K562 (cell line): ENCODE measurements around the gene SLC45A3. TPM values are rescaled to one million over a fixed set of nuclear protein-coding genes. Genes with fewer than 3 reads are reported as not detected.

Source experiments
- ARNT ChIP-seq, 2 experiments: fragments of 450-650 bp; IDR thresholded peaks; 2 replicates each; pipeline ENCODE4 v1.6.1; 2016; ENCODE audit warnings: mild to moderate bottlenecking in 1 of 2
- CBX3 ChIP-seq, 2 experiments: IDR thresholded peaks; 1 replicate in 1 of 2; 2 replicates in 1 of 2; pipeline ENCODE4 v1.6.1; 2012; ENCODE audit warnings: inconsistent platforms in 2 of 2, low read length in 2 of 2, borderline replicate concordance in 1 of 2, control low read depth in 1 of 2
- CBX5 ChIP-seq: IDR thresholded peaks from 2 replicates; pipeline ENCODE4 v1.6.1; 2014; ENCODE audit warnings: low read depth, borderline replicate concordance
- CREB5 ChIP-seq: fragments of 250-450 bp; sonication (Bioruptor Pico); IDR thresholded peaks from 2 replicates; pipeline ENCODE4 v1.5.0; 2020; ENCODE audit warnings: mild to moderate bottlenecking
- CTBP1 ChIP-seq: fragments of 450-650 bp; IDR thresholded peaks from 2 replicates; pipeline ENCODE4 v1.6.1; 2016; ENCODE audit warnings: borderline replicate concordance
- CTCF ChIP-seq, 3 experiments: IDR thresholded peaks in 2 of 3; conservative IDR thresholded peaks in 1 of 3; 2 replicates each; pipeline ENCODE4 v1.5.1; 2011 to 2012; ENCODE audit warnings: low read length in 3 of 3, mild to moderate bottlenecking in 3 of 3, control low read depth in 2 of 3, improper control_type of control experiment in 1 of 3, inconsistent platforms in 1 of 3, low read depth in 1 of 3, mixed read lengths in 1 of 3, moderate library complexity in 1 of 3; ENCODE audit not compliant: insufficient read depth in 2 of 3
- ERF ChIP-seq: fragments of 450-650 bp; formaldehyde crosslinking; IDR thresholded peaks from 2 replicates; pipeline ENCODE4 v1.4.0; 2020; ENCODE audit warnings: mild to moderate bottlenecking, mixed read lengths
- FOSL1 ChIP-seq: fragments of 200-800 bp; sonication (Bioruptor generic); conservative IDR thresholded peaks from 2 replicates; pipeline ENCODE4 v1.6.1; 2016; ENCODE audit warnings: missing genetic modification characterization, missing compliant biosample characterization
- FOXA3 ChIP-seq, 2 experiments: fragments of 450-650 bp in 1 of 2; sonication (generic) in 1 of 2; formaldehyde crosslinking; IDR thresholded peaks in 1 of 2; conservative IDR thresholded peaks in 1 of 2; 2 replicates each; pipeline versions ENCODE4 v1.4.0 to v1.8.0; 2020 to 2022; ENCODE audit warnings: mild to moderate bottlenecking in 2 of 2, missing genetic modification reagents in 1 of 2
- KLF10 ChIP-seq: fragments of 250-450 bp; sonication (Bioruptor Pico); IDR thresholded peaks from 2 replicates; pipeline ENCODE4 v1.6.1; 2021; ENCODE audit warnings: matching md5 sums
- NCOR1 ChIP-seq: fragments of 450-650 bp; IDR thresholded peaks from 2 replicates; pipeline ENCODE4 v1.6.1; 2016; ENCODE audit warnings: mild to moderate bottlenecking, moderate library complexity
- NEUROD1 ChIP-seq: fragments of 150-350 bp; IDR thresholded peaks from 2 replicates; pipeline ENCODE4 v1.6.1; 2014; ENCODE audit warnings: borderline replicate concordance, low read length, low read depth; ENCODE audit not compliant: partially characterized antibody
- NFRKB ChIP-seq: fragments of 450-650 bp; IDR thresholded peaks from 2 replicates; pipeline ENCODE4 v1.6.1; 2016; ENCODE audit warnings: low read depth
- NR2C1 ChIP-seq, 2 experiments: fragments of 450-650 bp; IDR thresholded peaks; 2 replicates each; pipeline ENCODE4 v1.6.1; 2017; ENCODE audit warnings: mild to moderate bottlenecking in 2 of 2, antibody characterized with exemption in 1 of 2, inconsistent platforms in 1 of 2, missing compliant biosample characterization in 1 of 2, missing genetic modification characterization in 1 of 2
- POLR2B ChIP-seq: fragments of 450-650 bp; IDR thresholded peaks from 2 replicates; pipeline ENCODE4 v1.6.1; 2018; ENCODE audit warnings: low read depth; ENCODE audit not compliant: partially characterized antibody
- SNRNP70 ChIP-seq: fragments of 200-400 bp; formaldehyde crosslinking; optimal IDR thresholded peaks from 2 replicates; pipeline ENCODE3; 2017; ENCODE audit warnings: low read depth, low read length
- SP1 ChIP-seq: sonication (generic); formaldehyde crosslinking; IDR thresholded peaks from 2 replicates; pipeline ENCODE4 v1.8.1; 2022; ENCODE audit warnings: mild to moderate bottlenecking, missing genetic modification reagents
- SRSF9 ChIP-seq: fragments of 200-400 bp; formaldehyde crosslinking; IDR thresholded peaks from 2 replicates; pipeline ENCODE4 v1.6.1; 2017; ENCODE audit warnings: low read depth, low read length, borderline replicate concordance
- TEAD2 ChIP-seq: fragments of 450-650 bp; IDR thresholded peaks from 2 replicates; pipeline ENCODE4 v1.6.1; 2016; ENCODE audit warnings: missing genetic modification characterization, control low read depth, missing compliant biosample characterization
- THRAP3 ChIP-seq: fragments of 450-650 bp; IDR thresholded peaks from 2 replicates; pipeline ENCODE4 v1.6.1; 2016; ENCODE audit warnings: mild to moderate bottlenecking, inconsistent platforms, borderline replicate concordance
- ZNF24 ChIP-seq: fragments of 450-650 bp; IDR thresholded peaks from 2 replicates; pipeline ENCODE4 v1.6.1; 2016
- ZNF41 ChIP-seq: fragments of 250-450 bp; sonication (Bioruptor Pico); conservative IDR thresholded peaks from 2 replicates; pipeline ENCODE4 v1.4.0; 2020; ENCODE audit warnings: mild to moderate bottlenecking
- ZNF551 ChIP-seq: fragments of 250-450 bp; sonication (Bioruptor Pico); IDR thresholded peaks from 2 replicates; pipeline ENCODE4 v1.5.0; 2021; ENCODE audit warnings: mild to moderate bottlenecking, moderate library complexity
- polyA plus RNA-seq, 8 experiments: library from polyadenylated mRNA; depleted of rRNA in 4 of 8; stranded (reverse) in 5 of 8; unstranded in 3 of 8; fragments of >200 nt; fragmentation: Nextera tagmentation in 2 of 8; fragmentation: Illumina TruSeq in 1 of 8; extraction: Ambion mirVana in 2 of 8; extraction: Trizol in 1 of 8; gene quantifications; 2 replicates each; pipeline versions ENCODE4 v1.2.1 to v1.2.3, GENCODE V29; 2011 to 2014; ENCODE audit warnings: inconsistent platforms in 1 of 8, missing spikeins in 1 of 8
- total RNA-seq, 7 experiments: library from RNA; depleted of rRNA in 6 of 7; stranded (reverse); fragments of >200 nt in 6 of 7; fragmentation: Illumina TruSeq in 2 of 7; extraction: Trizol in 2 of 7; gene quantifications; 2 replicates each; pipeline versions ENCODE4 v1.2.1 to v1.2.3, GENCODE V29; 2011 to 2021; ENCODE audit warnings: low replicate concordance in 1 of 7
- TF ChIP-seq, protein P1 (sequence below), 2 experiments: fragments of 450-650 bp in 1 of 2; sonication (generic) in 1 of 2; formaldehyde crosslinking; conservative IDR thresholded peaks; 2 replicates each; pipeline versions ENCODE4 v1.4.0 to v1.8.1; 2020 to 2022; ENCODE audit warnings: mild to moderate bottlenecking in 1 of 2, missing genetic modification reagents in 1 of 2

SLC45A3 gene
- total and polyA plus RNA-seq, 9 of the 15 experiments (the other 6 are each of a cell fraction or from before 2014, with no cell fraction given) = 0.06 to 3.3 (median 1.3) TPM

DNA sequence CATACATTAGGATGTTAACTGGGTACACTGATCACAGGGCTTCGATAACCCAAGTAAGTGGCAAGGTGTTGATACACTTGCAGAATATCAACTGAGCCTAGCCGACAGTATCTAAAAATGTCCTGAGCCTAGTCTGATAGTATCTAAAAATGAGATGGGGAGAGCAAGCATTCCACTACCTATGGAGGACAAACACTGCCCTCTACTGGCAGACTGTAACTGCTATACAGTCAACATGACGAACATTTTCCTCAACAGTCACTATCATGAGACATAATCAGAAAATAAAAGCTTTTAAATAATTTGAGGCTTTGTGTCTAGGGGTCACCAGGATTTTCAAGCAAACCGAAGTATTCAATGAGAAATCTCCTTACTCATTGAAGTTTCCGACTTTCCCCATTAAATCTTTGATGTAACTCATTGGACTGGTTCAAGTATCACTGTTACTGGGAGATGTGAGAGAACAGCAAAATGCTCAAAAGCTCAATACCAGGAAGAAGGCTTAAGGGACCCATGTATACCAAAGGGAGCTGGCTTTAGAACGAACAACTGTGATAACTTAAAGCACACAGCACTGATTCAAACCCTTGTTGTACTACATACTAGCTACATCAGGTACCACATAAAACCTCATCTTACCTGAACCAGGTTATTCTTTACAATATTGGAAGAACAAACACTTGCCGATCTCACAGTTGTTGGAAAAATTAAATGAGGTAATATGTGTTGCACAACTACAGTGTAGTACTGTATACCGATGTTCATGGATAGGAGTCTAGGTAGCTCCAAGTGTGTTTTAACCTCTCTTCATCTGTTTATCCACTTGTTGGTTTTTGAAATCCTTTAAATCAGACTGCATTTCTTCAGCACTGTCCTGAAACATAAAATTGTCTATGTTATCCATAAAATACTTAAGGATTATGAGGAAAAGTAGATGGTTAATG, 31.1 kb upstream of the SLC45A3 start (continued):
- no peak for TF ChIP-seq CBX5
- TF ChIP-seq SP1 (CRISPR knock-in tag) = 0 out of 2 replicates have a peak, but pooled peaks have one; percentile 72
- peak; percentile 30; the same call in 1 of the 2 replicates for TF ChIP-seq CTBP1
- TF ChIP-seq ZNF24 = no peak
- 0 out of 2 replicates have a peak, but pooled peaks have one; percentile 23 for TF ChIP-seq NR2C1 (IDR thresholded peaks at IDR 0.05)
- TF ChIP-seq NR2C1 (tag; IDR thresholded peaks at IDR 0.05) = no peak
- TF ChIP-seq NFRKB = no peak
- TF ChIP-seq CTCF (IDR thresholded peaks at IDR 0.05 in 2 of 3, conservative IDR thresholded peaks at IDR 0.05 in 1 of 3; ENCODE audit: insufficient read depth in 2 of 3, low read depth in 1 of 3, low read length in 3 of 3) = peak; percentile 87 to 98 (median 95)
- TF ChIP-seq, protein P1, sequence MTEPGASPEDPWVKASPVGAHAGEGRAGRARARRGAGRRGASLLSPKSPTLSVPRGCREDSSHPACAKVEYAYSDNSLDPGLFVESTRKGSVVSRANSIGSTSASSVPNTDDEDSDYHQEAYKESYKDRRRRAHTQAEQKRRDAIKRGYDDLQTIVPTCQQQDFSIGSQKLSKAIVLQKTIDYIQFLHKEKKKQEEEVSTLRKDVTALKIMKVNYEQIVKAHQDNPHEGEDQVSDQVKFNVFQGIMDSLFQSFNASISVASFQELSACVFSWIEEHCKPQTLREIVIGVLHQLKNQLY (CRISPR knock-in tag; conservative IDR thresholded peaks at IDR 0.05) = 0 out of 4 replicates have a peak, but pooled peaks of 1 of the 2 experiments have one; percentile 44
- TF ChIP-seq NEUROD1 = no peak
- peak; percentile 65 to 84 for TF ChIP-seq FOXA3 (CRISPR knock-in tag; conservative IDR thresholded peaks at IDR 0.05 in 1 of 2, IDR thresholded peaks at IDR 0.05 in 1 of 2)
- 0 out of 2 replicates have a peak, but pooled peaks have one; percentile 20 for TF ChIP-seq NCOR1
- no peak for TF ChIP-seq ZNF41
- no peak for TF ChIP-seq THRAP3
- TF ChIP-seq ZNF551 (CRISPR knock-in tag) = 0 out of 2 replicates have a peak, but pooled peaks have one; percentile 0
- TF ChIP-seq CREB5 = no peak
- peak; percentile 17 for TF ChIP-seq POLR2B
- TF ChIP-seq FOSL1 (tag) = peak; percentile 83
- no peak for TF ChIP-seq SNRNP70
- TF ChIP-seq SRSF9 = no peak
- TF ChIP-seq TEAD2 = peak; percentile 78; the same call in 1 of the 2 replicates
- TF ChIP-seq CBX3 (IDR thresholded peaks at IDR 0.05; ENCODE audit: borderline replicate concordance in 1 of 2, low read length in 2 of 2) = 0 out of 3 replicates have a peak, but pooled peaks of 1 of the 2 experiments have one; percentile 30
- no peak for TF ChIP-seq ERF (CRISPR knock-in tag)
- TF ChIP-seq KLF10 (CRISPR knock-in tag) = no peak
- TF ChIP-seq ARNT (IDR thresholded peaks at IDR 0.05) = peak in 1 of 2 experiments; percentile 24; a peak in 1 of 4 replicates
